SK-N-SH treated with all-trans-retinoic acid at 6 μM for 48 hours (cell line): ENCODE measurements around the gene PCID2.

Experiments used
- ATAC-seq: fragments of 200-7000 bp; cut with Tn5 transposase; 3 replicates; pipeline ENCODE4 v1.9.1; 2020; ENCODE audit warnings: mild to moderate bottlenecking, moderate library complexity
- BACH2 ChIP-seq: fragments of 250-450 bp; sonication (Bioruptor Pico); IDR thresholded peaks from 2 replicates; pipeline ENCODE4 v1.9.0; 2021; ENCODE audit warnings: mild to moderate bottlenecking, borderline replicate concordance
- CREB5 ChIP-seq: fragments of 250-450 bp; sonication (Bioruptor Pico); IDR thresholded peaks from 2 replicates; pipeline ENCODE4 v1.5.1; 2020; ENCODE audit warnings: low read depth, mild to moderate bottlenecking, moderate library complexity
- CSDC2 ChIP-seq: fragments of 250-450 bp; sonication (Bioruptor Pico); IDR thresholded peaks from 2 replicates; pipeline ENCODE4 v1.5.0; 2020; ENCODE audit warnings: mild to moderate bottlenecking, moderate library complexity
- ESRRG ChIP-seq: fragments of 250-450 bp; sonication (Bioruptor Pico); IDR thresholded peaks from 2 replicates; pipeline ENCODE4 v1.6.1; 2021; ENCODE audit warnings: mild to moderate bottlenecking
- ISL1 ChIP-seq: fragments of 250-450 bp; sonication (Bioruptor Pico); IDR thresholded peaks from 2 replicates; pipeline ENCODE4 v2.1.2; 2022; ENCODE audit warnings: mild to moderate bottlenecking, moderate library complexity
- PATZ1 ChIP-seq: fragments of 250-450 bp; sonication (Bioruptor Pico); IDR thresholded peaks from 2 replicates; pipeline ENCODE4 v1.8.0; 2020; ENCODE audit warnings: mild to moderate bottlenecking, moderate library complexity, borderline replicate concordance
- POU6F1 ChIP-seq: fragments of 250-450 bp; sonication (Bioruptor Pico); IDR thresholded peaks from 2 replicates; pipeline ENCODE4 v1.8.0; 2021; ENCODE audit warnings: low read depth, mild to moderate bottlenecking, moderate library complexity, borderline replicate concordance
- PPARA ChIP-seq: fragments of 250-450 bp; sonication (Bioruptor Pico); IDR thresholded peaks from 2 replicates; pipeline ENCODE4 v1.5.0; 2020; ENCODE audit warnings: mild to moderate bottlenecking, borderline replicate concordance
- SNAI2 ChIP-seq: fragments of 250-450 bp; sonication (Bioruptor Pico); IDR thresholded peaks from 2 replicates; pipeline ENCODE4 v1.5.0; 2020; ENCODE audit warnings: mild to moderate bottlenecking, moderate library complexity
- TOX ChIP-seq: fragments of 250-450 bp; sonication (Bioruptor Pico); IDR thresholded peaks from 2 replicates; pipeline ENCODE4 v1.8.0; 2021; ENCODE audit warnings: mild to moderate bottlenecking, moderate library complexity, borderline replicate concordance
- TSHZ2 ChIP-seq: fragments of 250-450 bp; sonication (Bioruptor Pico); IDR thresholded peaks from 2 replicates; pipeline ENCODE4 v1.5.0; 2020; ENCODE audit warnings: mild to moderate bottlenecking, moderate library complexity
- ZFP3 ChIP-seq: fragments of 250-450 bp; sonication (Bioruptor Pico); IDR thresholded peaks from 2 replicates; pipeline ENCODE4 v1.5.0; 2020; ENCODE audit warnings: mild to moderate bottlenecking, moderate library complexity
- ZFP30 ChIP-seq: fragments of 450-650 bp; formaldehyde crosslinking; IDR thresholded peaks from 2 replicates; pipeline ENCODE4 v1.5.0; 2022; ENCODE audit warnings: mild to moderate bottlenecking, moderate library complexity
- ZNF565 ChIP-seq: fragments of 450-650 bp; formaldehyde crosslinking; conservative IDR thresholded peaks from 2 replicates; pipeline ENCODE4 v1.5.0; 2020; ENCODE audit warnings: low read depth, mild to moderate bottlenecking, moderate library complexity
- ZNF70 ChIP-seq: fragments of 450-650 bp; formaldehyde crosslinking; IDR thresholded peaks from 2 replicates; pipeline ENCODE4 v1.5.0; 2020; ENCODE audit warnings: mild to moderate bottlenecking, moderate library complexity

PCID2 gene

GRCh38 chr13:113238536-113238935, 30.1 kb upstream of the PCID2 start:
- TF ChIP-seq CSDC2 (CRISPR knock-in tag) (no peak), CREB5 (no peak), ZFP3 (no peak), PATZ1 (no peak), ISL1 (CRISPR knock-in tag) (no peak), ZFP30 (CRISPR knock-in tag) (no peak)
- no peak for ATAC-seq

- TF ChIP-seq CREB5 (no peak), PATZ1 (no peak), ISL1 (CRISPR knock-in tag) (no peak), ZNF70 (CRISPR knock-in tag) (no peak), ZFP3 (no peak), ESRRG (CRISPR knock-in tag) (no peak), ZNF565 (CRISPR knock-in tag) (no peak), BACH2 (no peak), POU6F1 (CRISPR knock-in tag) (no peak), TOX (no peak), TSHZ2 (CRISPR knock-in tag) (no peak), SNAI2 (CRISPR knock-in tag) (no peak), PPARA (no peak)
These were observed 24.6 kb upstream of the PCID2 start for GRCh38 chr13:113233101-113233500.

GRCh38 chr13:113232208-113233003, 23.9 kb upstream of the PCID2 start:
- no peak for TF ChIP-seq ISL1 (CRISPR knock-in tag)
- no peak; the same call in 2 of the 3 replicates for ATAC-seq

More at GRCh38 chr13:113233101-113233500, 24.6 kb upstream of the PCID2 start:
- ATAC-seq, result no peak
